ENCODE data around the gene DEDD2.

DNA sequence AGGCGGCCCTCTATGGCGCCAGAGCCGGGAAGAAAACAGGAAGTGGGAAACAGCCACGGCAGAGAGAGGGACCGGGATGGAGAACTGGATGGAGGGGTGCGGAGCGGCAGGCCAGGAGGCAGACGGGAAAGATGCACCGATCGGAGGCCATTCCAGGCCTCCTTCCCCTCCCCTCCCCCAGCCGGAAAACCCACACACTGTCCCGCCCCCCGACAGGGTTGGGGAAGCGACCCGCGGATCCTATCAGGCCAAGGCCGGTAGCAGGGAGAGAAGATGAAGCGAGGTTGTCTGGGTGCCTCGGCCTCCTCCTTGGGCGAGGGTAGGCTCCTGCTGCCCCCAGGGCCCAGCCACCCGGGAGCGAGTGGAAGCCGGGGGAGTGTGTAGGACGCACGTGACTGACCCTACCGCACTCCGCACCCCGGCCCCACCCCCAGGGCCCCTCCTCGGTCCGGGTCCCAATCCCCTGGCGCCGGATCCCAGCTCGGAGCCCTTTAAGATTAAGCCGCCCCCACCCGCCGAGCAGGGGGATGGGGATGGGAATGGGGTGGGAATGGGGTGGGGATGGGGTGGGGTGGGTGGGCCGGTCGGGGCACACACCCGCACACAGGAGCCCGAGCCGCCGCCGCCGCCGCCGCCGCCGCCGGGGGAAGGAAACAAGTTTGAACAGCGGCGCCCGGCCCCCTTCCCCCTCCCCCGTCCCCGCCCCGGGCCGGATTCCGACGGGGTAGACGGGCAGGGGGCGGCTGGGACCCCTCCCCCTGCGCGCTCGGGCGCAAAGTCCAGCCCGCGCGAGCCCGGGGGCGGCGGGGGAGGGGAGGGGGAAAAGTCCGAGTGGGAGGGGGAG is 36.0 kb upstream of the DEDD2 start:
- TF ChIP-seq POLR2A (IDR thresholded peaks at IDR 0.05; ENCODE audit: low read length) (no peak), GATA1 (IDR thresholded peaks at IDR 0.05; ENCODE audit: low read depth, low read length) (no peak)

Data from erythroblast (primary cell).